Subcutaneous abdominal adipose tissue (tissue), 5 donors: ENCODE measurements around the gene IGLL1.
"Not testable (repeated sequence)": the region's sequence is repeated elsewhere in the genome, so short reads cannot be mapped to it uniquely, and the experiment has no call there.

Experiments used
- H3K27ac ChIP-seq: one replicate; pipeline ENCODE4 v1.7.0; 2013; ENCODE audit warnings: low read depth, mild to moderate bottlenecking, inconsistent platforms, low read length, moderate library complexity
- H3K27me3 ChIP-seq, 5 donors: one replicate each; pipeline ENCODE4 v1.7.0; 2013; ENCODE audit warnings: low read length in 5 of 5, inconsistent platforms in 1 of 5; ENCODE audit not compliant: control insufficient read depth in 5 of 5, insufficient read depth in 4 of 5
- H3K36me3 ChIP-seq, 5 donors: one replicate each; pipeline ENCODE4 v1.7.0; 2013; ENCODE audit warnings: low read length in 5 of 5; ENCODE audit not compliant: control insufficient read depth in 5 of 5, insufficient read depth in 5 of 5
- H3K4me1 ChIP-seq, 5 donors: one replicate each; pipeline ENCODE4 v1.7.0; 2013; ENCODE audit warnings: low read length in 5 of 5, mild to moderate bottlenecking in 3 of 5, moderate library complexity in 1 of 5; ENCODE audit not compliant: control insufficient read depth in 5 of 5, insufficient read depth in 5 of 5
- H3K4me3 ChIP-seq, 5 donors: one replicate each; pipeline ENCODE4 v1.7.0; 2013; ENCODE audit warnings: low read length in 5 of 5, low read depth in 1 of 5
- H3K9ac ChIP-seq, 5 donors: one replicate each; pipeline ENCODE4 v1.7.0; 2013; ENCODE audit warnings: low read length in 5 of 5, mild to moderate bottlenecking in 4 of 5, moderate library complexity in 3 of 5
- H3K9me3 ChIP-seq, 5 donors: one replicate each; pipeline ENCODE4 v1.7.0; 2013; ENCODE audit warnings: low read length in 5 of 5; ENCODE audit not compliant: control insufficient read depth in 5 of 5
- donor health status: healthy.
- donor health status: healthy.
- donor health status: healthy.
- donor health status: healthy.
- donor health status: healthy.

Gene IGLL1

GRCh38 chr22:23609983-23610781 is 30.1 kb upstream of the IGLL1 start:
- no peak overlapping the region for H3K9ac ChIP-seq
- peaks cover 0 to 9% (median 0%) of the 10 kb centered on the region in 5 donors for H3K27me3 ChIP-seq
- H3K27ac ChIP-seq = no peak overlapping the region
- no peaks in the 10 kb centered on the region for H3K4me1 ChIP-seq
- no peaks in the 10 kb centered on the region for H3K9me3 ChIP-seq
- H3K4me3 ChIP-seq = no peak overlapping the region
- no peaks in the 10 kb centered on the region for H3K36me3 ChIP-seq

- H3K27ac ChIP-seq = no peak overlapping the region
- no peaks in the 10 kb centered on the region for H3K36me3 ChIP-seq
- no peak overlapping the region for H3K4me3 ChIP-seq
- H3K9me3 ChIP-seq = no peaks in the 10 kb centered on the region
- H3K27me3 ChIP-seq = peaks cover 0 to 12% (median 0%) of the 10 kb centered on the region in 5 donors
- H3K4me1 ChIP-seq = no peaks in the 10 kb centered on the region
- H3K9ac ChIP-seq = no peak overlapping the region
Measured at GRCh38 chr22:23608583-23608982, 28.5 kb upstream of the IGLL1 start.

- H3K27ac ChIP-seq = no peak overlapping the region
- no peak overlapping the region for H3K9ac ChIP-seq
- no peaks in the 10 kb centered on the region for H3K36me3 ChIP-seq
- peaks cover 0 to 12% (median 0%) of the 10 kb centered on the region in 5 donors for H3K27me3 ChIP-seq
- H3K9me3 ChIP-seq = no peaks in the 10 kb centered on the region
- H3K4me1 ChIP-seq = no peaks in the 10 kb centered on the region
- no peak overlapping the region for H3K4me3 ChIP-seq
Measured at GRCh38 chr22:23606204-23607131, 26.4 kb upstream of the IGLL1 start.

- H3K27me3 ChIP-seq = peaks cover 0 to 12% (median 0%) of the 10 kb centered on the region in 5 donors
- no peaks in the 10 kb centered on the region for H3K4me1 ChIP-seq
- H3K9ac ChIP-seq = no peak overlapping the region
- no peak overlapping the region for H3K4me3 ChIP-seq
- no peaks in the 10 kb centered on the region for H3K36me3 ChIP-seq
- H3K27ac ChIP-seq = no peak overlapping the region
- H3K9me3 ChIP-seq = no peaks in the 10 kb centered on the region
Measured at GRCh38 chr22:23604939-23605712, 25.0 kb upstream of the IGLL1 start.

GRCh38 chr22:23603266-23603665 is 23.2 kb upstream of the IGLL1 start:
- Histone ChIP-seq H3K9me3 (no peaks in the 10 kb centered on the region), H3K27ac (no peak overlapping the region), H3K9ac (no peak overlapping the region), H3K27me3 (peaks cover 0 to 12% (median 0%) of the 10 kb centered on the region in 5 donors), H3K36me3 (no peaks in the 10 kb centered on the region), H3K4me3 (no peak overlapping the region), H3K4me1 (no peaks in the 10 kb centered on the region)

- H3K4me3 ChIP-seq = no peak overlapping the region
- H3K27me3 ChIP-seq = peaks cover 0 to 3% (median 0%) of the 10 kb centered on the region in 5 donors
- H3K9ac ChIP-seq = no peak overlapping the region
- H3K9me3 ChIP-seq = no peaks in the 10 kb centered on the region
- no peaks in the 10 kb centered on the region for H3K36me3 ChIP-seq
- no peak overlapping the region for H3K27ac ChIP-seq
- no peaks in the 10 kb centered on the region for H3K4me1 ChIP-seq
Measured at GRCh38 chr22:23598805-23599518, 18.9 kb upstream of the IGLL1 start.

- H3K4me3 ChIP-seq, H3K27me3 ChIP-seq, H3K36me3 ChIP-seq, H3K4me1 ChIP-seq, H3K9ac ChIP-seq, H3K9me3 ChIP-seq, H3K27ac ChIP-seq: not testable (repeated sequence)
Measured at GRCh38 chr22:23597576-23598268, 17.6 kb upstream of the IGLL1 start.

GRCh38 chr22:23595904-23596303 is 15.8 kb upstream of the IGLL1 start:
- H3K9me3 ChIP-seq, H3K4me1 ChIP-seq, H3K27me3 ChIP-seq, H3K4me3 ChIP-seq, H3K9ac ChIP-seq, H3K27ac ChIP-seq, H3K36me3 ChIP-seq: not testable (repeated sequence)

GRCh38 chr22:23591846-23592245 is 11.8 kb upstream of the IGLL1 start:
- no peak overlapping the region for H3K9ac ChIP-seq
- H3K9me3 ChIP-seq = no peaks in the 10 kb centered on the region
- no peaks in the 10 kb centered on the region for H3K27me3 ChIP-seq
- no peak overlapping the region for H3K27ac ChIP-seq
- no peaks in the 10 kb centered on the region for H3K36me3 ChIP-seq
- no peak overlapping the region for H3K4me3 ChIP-seq
- peaks cover 0 to 3% (median 0%) of the 10 kb centered on the region in 5 donors for H3K4me1 ChIP-seq
